Measurements from ENCODE around the gene MKRN2. TPM values are rescaled to one million over a fixed set of nuclear protein-coding genes. Genes with fewer than 3 reads are reported as not detected.

Gene MKRN2
- polyA plus RNA-seq, 2 of the 4 experiments (the other 2 are of a cell fraction), result 19.0 to 34.3 TPM

DNA sequence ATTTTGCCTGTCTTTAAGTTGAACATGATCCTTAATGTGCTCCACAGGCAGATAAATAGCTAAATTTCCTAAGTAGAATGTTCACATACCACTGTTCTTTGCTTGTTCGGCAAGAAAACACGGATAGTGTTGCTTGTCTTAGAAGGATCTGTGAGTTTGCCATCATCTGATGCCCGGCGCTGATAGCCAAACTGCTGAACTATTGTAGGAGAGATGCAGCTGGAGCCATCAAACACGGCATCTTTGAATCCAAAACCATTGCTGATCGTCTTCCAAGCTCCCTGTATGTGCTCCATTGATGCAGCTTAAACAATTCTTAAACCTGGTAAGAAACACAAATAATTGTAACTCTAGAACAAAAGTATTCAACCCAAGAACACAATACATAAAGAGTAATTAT is 61.5 kb downstream of the MKRN2 start:
- Histone ChIP-seq H3K4me2 (no peak overlapping the region), H3K27ac (no peak overlapping the region), H3K4me3 (no peak overlapping the region), H3K4me1 (0 out of 3 replicates have a peak, but pooled peaks cover 4% of the 10 kb centered on the region), H3K9me3 (no peaks in the 10 kb centered on the region)
- FAIRE-seq (no peak), DNase-seq (ENCODE audit: low read depth in 1 of 2, low spot score in 1 of 2) (no peak), ATAC-seq (no peak)
- no peak for TF ChIP-seq RARB (CRISPR knock-in tag; IDR thresholded peaks at IDR 0.05)
- no peak for TF ChIP-seq EHMT2 (IDR thresholded peaks at IDR 0.05; ENCODE audit: low read depth)
- TF ChIP-seq, protein P1, sequence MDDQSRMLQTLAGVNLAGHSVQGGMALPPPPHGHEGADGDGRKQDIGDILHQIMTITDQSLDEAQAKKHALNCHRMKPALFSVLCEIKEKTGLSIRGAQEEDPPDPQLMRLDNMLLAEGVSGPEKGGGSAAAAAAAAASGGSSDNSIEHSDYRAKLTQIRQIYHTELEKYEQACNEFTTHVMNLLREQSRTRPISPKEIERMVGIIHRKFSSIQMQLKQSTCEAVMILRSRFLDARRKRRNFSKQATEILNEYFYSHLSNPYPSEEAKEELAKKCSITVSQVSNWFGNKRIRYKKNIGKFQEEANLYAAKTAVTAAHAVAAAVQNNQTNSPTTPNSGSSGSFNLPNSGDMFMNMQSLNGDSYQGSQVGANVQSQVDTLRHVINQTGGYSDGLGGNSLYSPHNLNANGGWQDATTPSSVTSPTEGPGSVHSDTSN (IDR thresholded peaks at IDR 0.05), result no peak
- TF ChIP-seq CHD2 (IDR thresholded peaks at IDR 0.05; ENCODE audit: low read length, partially characterized antibody), result no peak
- TF ChIP-seq NR3C1 (IDR thresholded peaks at IDR 0.05), result no peak
- no peak for TF ChIP-seq FOSB (CRISPR knock-in tag; IDR thresholded peaks at IDR 0.05)
- no peak for TF ChIP-seq HEYL (CRISPR knock-in tag; IDR thresholded peaks at IDR 0.05)
- CTCF ChIA-PET, result interaction anchor here (0.6 to 1.7 kb wide), 2 partner anchors 18 to 31 kb away, joined by 3 read pairs; no protein-coding TSS in a partner anchor
- 91% methylated on average over 6 of the region's 6 CpGs for WGBS (ENCODE audit: missing lambda C conversion rate)
- POLR2A ChIA-PET, result no interaction called here

DNA sequence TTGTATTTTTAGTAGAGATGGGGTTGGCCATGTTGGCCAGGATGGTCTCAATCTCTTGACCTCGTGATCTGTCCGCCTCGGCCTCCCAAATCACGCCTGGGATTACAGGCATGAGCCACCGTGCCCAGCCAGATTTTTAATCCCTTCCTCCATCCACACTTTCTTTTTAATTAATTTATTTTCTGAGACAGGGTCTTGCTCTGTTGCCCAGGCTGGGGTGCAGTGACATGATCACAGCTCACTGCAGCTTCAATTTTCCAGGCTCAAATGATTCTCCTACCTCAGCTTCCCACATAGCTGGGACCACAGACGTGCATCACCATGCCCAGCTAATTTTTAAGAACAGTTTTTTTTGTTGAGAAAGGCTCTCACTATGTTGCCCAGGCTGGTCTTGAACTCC is 63.4 kb downstream of the MKRN2 start:
- WGBS (ENCODE audit: missing lambda C conversion rate), result 96% methylated on average over 6 of the region's 6 CpGs
- DNase-seq (ENCODE audit: low read depth in 1 of 2, low spot score in 1 of 2) (no peak), FAIRE-seq (no peak), ATAC-seq (no peak)
- CTCF ChIA-PET, result no interaction called here
- POLR2A ChIA-PET, result no interaction called here
- H3K27ac ChIP-seq, result no peak overlapping the region
- TF ChIP-seq, protein P2, sequence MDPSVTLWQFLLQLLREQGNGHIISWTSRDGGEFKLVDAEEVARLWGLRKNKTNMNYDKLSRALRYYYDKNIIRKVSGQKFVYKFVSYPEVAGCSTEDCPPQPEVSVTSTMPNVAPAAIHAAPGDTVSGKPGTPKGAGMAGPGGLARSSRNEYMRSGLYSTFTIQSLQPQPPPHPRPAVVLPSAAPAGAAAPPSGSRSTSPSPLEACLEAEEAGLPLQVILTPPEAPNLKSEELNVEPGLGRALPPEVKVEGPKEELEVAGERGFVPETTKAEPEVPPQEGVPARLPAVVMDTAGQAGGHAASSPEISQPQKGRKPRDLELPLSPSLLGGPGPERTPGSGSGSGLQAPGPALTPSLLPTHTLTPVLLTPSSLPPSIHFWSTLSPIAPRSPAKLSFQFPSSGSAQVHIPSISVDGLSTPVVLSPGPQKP (IDR thresholded peaks at IDR 0.05; ENCODE audit: low read depth, low read length), result no peak
- TF ChIP-seq EHF (CRISPR knock-in tag; IDR thresholded peaks at IDR 0.05), result no peak
- no peak for TF ChIP-seq POLR2AphosphoS2 (conservative IDR thresholded peaks at IDR 0.05; ENCODE audit: low read length)
- no peak for TF ChIP-seq ZFP36 (IDR thresholded peaks at IDR 0.05; ENCODE audit: borderline replicate concordance, partially characterized antibody)
- TF ChIP-seq RCOR1 (IDR thresholded peaks at IDR 0.05; ENCODE audit: low read depth, low read length), result no peak
- no peak for TF ChIP-seq CBX8 (IDR thresholded peaks at IDR 0.05)
- TF ChIP-seq MYC (IDR thresholded peaks at IDR 0.05; ENCODE audit: borderline replicate concordance, low read length), result no peak
- no peak for TF ChIP-seq TFCP2L1 (CRISPR knock-in tag; IDR thresholded peaks at IDR 0.05)
- TF ChIP-seq, protein P3, sequence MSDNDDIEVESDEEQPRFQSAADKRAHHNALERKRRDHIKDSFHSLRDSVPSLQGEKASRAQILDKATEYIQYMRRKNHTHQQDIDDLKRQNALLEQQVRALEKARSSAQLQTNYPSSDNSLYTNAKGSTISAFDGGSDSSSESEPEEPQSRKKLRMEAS (IDR thresholded peaks at IDR 0.05), result no peak
- no peak for TF ChIP-seq EP300 (IDR thresholded peaks at IDR 0.05)
- H3K4me1 ChIP-seq, result 0 out of 3 replicates have a peak, but pooled peaks cover 4% of the 10 kb centered on the region
- no peaks in the 10 kb centered on the region for H3K9me3 ChIP-seq
- no peak overlapping the region for H3K4me3 ChIP-seq
- no peak overlapping the region for H3K4me2 ChIP-seq

DNA sequence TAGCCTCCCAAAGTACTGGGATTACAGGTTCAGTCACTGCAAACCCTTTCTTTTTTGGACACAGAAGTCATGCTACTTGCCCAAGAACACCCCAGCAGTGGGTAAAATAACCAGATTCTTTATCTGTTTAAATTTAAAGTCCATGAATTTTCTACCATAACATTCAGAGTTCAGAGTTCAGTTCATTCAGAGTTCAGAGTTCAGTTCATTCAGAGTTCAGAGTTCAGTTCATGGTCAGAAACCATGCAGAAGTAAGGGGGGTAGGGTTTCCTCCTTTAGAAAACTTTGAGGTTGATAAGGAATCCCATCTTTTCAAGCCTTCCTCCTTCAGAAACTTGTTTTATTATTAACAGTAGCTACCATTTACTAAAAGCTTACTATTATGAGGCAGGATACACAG is 63.8 kb downstream of the MKRN2 start:
- DNase-seq (ENCODE audit: low read depth in 1 of 2, low spot score in 1 of 2), result no peak
- ATAC-seq, result no peak
- TF ChIP-seq HEYL (CRISPR knock-in tag; IDR thresholded peaks at IDR 0.05), result no peak
- TF ChIP-seq JUNB (IDR thresholded peaks at IDR 0.05), result no peak
- TF ChIP-seq, protein P2 (IDR thresholded peaks at IDR 0.05; ENCODE audit: low read depth, low read length), result no peak
- Histone ChIP-seq H3K9me3 (no peaks in the 10 kb centered on the region), H3K4me2 (no peak overlapping the region), H3K4me3 (no peak overlapping the region), H3K27ac (no peak overlapping the region), H3K4me1 (0 out of 3 replicates have a peak, but pooled peaks cover 4% of the 10 kb centered on the region)
- CTCF ChIA-PET, result no interaction called here
- FAIRE-seq, result no peak
- POLR2A ChIA-PET, result no interaction called here

DNA sequence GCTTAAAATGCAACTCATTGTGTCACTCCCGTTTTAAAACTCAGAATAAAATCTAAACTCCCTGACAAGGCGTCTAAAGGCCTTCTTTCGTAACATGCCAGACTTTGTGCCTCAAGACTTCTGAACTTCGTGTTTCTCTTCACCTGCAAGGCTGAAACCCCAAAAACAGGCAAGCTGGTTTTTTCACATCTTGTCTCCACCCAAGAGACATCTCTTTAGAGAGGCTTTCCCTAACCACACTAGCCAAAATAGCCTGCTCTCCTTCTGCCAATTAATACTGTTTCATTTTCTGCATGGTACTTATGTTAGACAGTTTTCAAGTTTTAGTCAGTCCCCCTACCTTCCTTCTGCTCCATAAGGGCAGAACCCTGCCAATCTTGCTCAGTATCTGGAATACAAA is 65.4 kb downstream of the MKRN2 start:
- 77% methylated on average over 4 of the region's 4 CpGs for WGBS (ENCODE audit: missing lambda C conversion rate)

More for the DNA sequence above, 65.4 kb downstream of the MKRN2 start:
- Histone ChIP-seq H3K4me2 (no peak overlapping the region), H3K4me3 (no peak overlapping the region), H3K4me1 (0 out of 3 replicates have a peak, but pooled peaks cover 4% of the 10 kb centered on the region), H3K9me3 (no peaks in the 10 kb centered on the region), H3K27ac (no peak overlapping the region)
- POLR2A ChIA-PET, result no interaction called here
- FAIRE-seq (no peak), DNase-seq (ENCODE audit: low read depth in 1 of 2, low spot score in 1 of 2) (no peak), ATAC-seq (no peak)
- CTCF ChIA-PET, result no interaction called here
- TF ChIP-seq, protein P4, sequence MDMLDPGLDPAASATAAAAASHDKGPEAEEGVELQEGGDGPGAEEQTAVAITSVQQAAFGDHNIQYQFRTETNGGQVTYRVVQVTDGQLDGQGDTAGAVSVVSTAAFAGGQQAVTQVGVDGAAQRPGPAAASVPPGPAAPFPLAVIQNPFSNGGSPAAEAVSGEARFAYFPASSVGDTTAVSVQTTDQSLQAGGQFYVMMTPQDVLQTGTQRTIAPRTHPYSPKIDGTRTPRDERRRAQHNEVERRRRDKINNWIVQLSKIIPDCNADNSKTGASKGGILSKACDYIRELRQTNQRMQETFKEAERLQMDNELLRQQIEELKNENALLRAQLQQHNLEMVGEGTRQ (IDR thresholded peaks at IDR 0.05), result no peak
- TF ChIP-seq BHLHE40 (IDR thresholded peaks at IDR 0.05; ENCODE audit: low read depth, low read length) (no peak), RAD21 (conservative IDR thresholded peaks at IDR 0.05 in 1 of 2, IDR thresholded peaks at IDR 0.05 in 1 of 2) (no peak)

All from A549 (cell line).